NCI-H69 (cell line): ENCODE measurements around the gene HSD17B1.
A peak's percentile ranks its signal among the peaks of the same experiment; 100 is the strongest.
"Not testable (repeated sequence)": the region's sequence is repeated elsewhere in the genome, so short reads cannot be mapped to it uniquely, and the experiment has no call there.

Experiments
- DNase-seq: peaks from one replicate; lab custom pipeline; 2025; lab: John Stamatoyannopoulos, UW

HSD17B1 gene

GRCh38 chr17:42525221-42525620 lies 27.5 kb upstream of the HSD17B1 start:
- no peak for DNase-seq

- no peak for DNase-seq
Observed at GRCh38 chr17:42526031-42526444, 26.7 kb upstream of the HSD17B1 start.

DNA sequence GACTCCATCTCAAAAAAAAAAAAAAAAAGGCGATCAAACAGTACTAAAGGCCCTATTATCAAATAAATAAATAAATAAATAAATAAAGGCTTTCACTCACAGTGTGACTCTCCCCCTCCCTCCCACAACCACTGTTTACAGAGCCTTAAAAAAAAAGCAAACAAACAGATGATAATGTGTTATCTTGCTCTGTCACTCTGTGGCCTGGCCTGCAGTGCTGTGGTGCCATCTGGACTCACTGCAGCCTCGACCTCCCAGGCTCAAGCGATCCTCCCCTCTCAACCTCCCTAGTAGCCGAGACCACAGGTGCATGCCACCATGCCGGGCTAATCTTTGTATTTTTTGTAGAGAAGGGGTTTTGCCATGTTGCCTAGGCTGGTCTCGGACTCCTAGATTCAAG lies 24.8 kb upstream of the HSD17B1 start:
- no peak for DNase-seq

GRCh38 chr17:42529061-42529460 lies 23.7 kb upstream of the HSD17B1 start:
- no peak for DNase-seq

- DNase-seq: peak; percentile 95
Observed at GRCh38 chr17:42530952-42531454, 21.7 kb upstream of the HSD17B1 start.

GRCh38 chr17:42531455-42532354 lies 21.0 kb upstream of the HSD17B1 start:
- DNase-seq: peak; percentile 83

GRCh38 chr17:42535155-42536047 lies 17.3 kb upstream of the HSD17B1 start:
- peak; percentile 60 for DNase-seq

- peak; percentile 97 for DNase-seq
Observed at GRCh38 chr17:42536048-42536371, 16.7 kb upstream of the HSD17B1 start, which contains the start of gene NAGLU. NAGLU (plus strand) TSS chr17:42536241; CDS start chr17:42536273, 32 bp downstream.

- DNase-seq: peak; percentile 97
Observed at GRCh38 chr17:42536372-42537155, 16.2 kb upstream of the HSD17B1 start.

- DNase-seq: no peak
Observed at GRCh38 chr17:42537156-42537805, 15.4 kb upstream of the HSD17B1 start.

DNA sequence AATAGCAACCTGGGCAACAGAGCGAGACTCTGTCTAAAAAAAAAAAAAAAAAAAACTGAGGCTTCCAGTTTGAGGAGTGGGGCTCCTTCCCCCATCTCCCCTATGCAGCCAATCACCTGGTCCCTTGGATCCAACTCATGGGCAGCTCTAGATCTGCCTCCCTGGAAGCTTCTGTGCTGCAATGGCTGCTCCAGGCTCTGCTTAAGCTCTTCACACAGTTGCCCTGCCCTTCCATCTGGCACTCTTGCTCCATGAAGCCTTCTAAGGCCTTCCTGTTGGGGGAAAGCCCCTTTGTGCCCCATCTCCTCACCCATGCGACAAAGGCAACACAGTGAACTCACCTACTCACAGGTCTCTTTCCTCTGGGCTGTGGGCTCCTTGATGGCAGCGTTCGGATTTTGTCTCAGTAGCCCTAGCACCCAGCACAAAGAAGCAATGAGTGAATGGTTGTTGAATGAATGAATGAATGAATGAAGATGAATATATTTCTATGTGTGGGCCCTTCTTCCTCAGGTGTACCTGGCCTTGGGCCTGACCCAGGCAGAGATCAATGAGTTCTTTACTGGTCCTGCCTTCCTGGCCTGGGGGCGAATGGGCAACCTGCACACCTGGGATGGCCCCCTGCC lies 14.8 kb upstream of the HSD17B1 start:
- DNase-seq: peak; percentile 26

- no peak for DNase-seq
Observed at GRCh38 chr17:42538482-42538881, 14.2 kb upstream of the HSD17B1 start.

DNA sequence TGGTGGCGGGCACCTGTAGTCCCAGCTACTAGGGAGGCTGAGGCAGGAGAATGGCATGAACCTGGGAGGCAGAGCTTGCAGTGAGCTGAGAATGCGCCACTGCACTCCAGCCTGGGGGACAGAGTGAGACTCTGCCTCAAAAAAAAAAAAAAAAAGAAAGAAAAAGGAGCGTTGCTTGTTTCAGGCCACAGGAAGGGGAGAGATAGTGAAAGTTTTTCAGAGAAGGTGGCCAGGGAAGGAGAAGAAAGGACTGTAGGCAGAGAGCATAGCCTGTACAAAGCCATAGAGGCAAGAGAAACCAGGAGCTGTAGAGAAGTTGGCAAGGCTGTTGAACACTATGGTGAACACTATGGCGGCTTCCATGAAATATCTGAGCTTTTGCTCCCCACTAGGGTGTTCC lies 12.2 kb upstream of the HSD17B1 start:
- not testable (repeated sequence) for DNase-seq

DNA sequence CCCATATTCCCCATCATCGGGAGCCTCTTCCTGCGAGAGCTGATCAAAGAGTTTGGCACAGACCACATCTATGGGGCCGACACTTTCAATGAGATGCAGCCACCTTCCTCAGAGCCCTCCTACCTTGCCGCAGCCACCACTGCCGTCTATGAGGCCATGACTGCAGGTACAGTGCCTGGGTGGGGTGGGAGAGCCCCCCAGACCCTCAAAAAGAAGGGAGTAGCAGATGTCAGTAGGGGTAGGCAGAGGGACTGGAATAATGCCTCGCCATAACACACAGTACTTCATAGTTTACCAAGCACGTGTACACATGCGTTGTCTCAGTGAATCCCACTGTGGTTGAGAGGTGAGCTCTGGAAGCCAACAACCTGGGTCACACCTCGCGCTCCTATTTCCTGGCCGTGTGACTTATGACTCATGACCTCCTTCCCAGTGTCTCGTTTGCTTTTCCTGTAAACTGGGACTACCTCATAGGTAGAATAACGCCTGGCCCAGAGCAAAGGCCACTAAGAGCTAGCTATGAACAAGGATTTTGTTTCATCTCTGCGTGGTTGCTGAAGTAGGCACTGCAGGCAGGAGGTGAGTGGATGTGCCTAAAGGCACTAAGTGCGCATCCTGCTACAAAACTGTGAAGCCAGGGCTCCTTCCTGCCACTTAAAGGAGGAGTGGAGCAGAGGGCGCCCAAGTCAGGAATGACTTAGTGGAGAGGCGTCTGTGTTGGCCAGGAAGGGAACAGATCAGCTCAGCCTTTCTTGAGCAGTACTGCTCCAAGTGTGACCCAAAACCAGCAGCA lies 11.5 kb upstream of the HSD17B1 start:
- DNase-seq: peak; percentile 18

- no peak for DNase-seq
Observed at GRCh38 chr17:42543190-42544079, 9.3 kb upstream of the HSD17B1 start.

- no peak for DNase-seq
Observed at GRCh38 chr17:42544874-42545283, 7.8 kb upstream of the HSD17B1 start.

GRCh38 chr17:42545755-42546505 lies 6.8 kb upstream of the HSD17B1 start:
- DNase-seq: not testable (repeated sequence)

DNA sequence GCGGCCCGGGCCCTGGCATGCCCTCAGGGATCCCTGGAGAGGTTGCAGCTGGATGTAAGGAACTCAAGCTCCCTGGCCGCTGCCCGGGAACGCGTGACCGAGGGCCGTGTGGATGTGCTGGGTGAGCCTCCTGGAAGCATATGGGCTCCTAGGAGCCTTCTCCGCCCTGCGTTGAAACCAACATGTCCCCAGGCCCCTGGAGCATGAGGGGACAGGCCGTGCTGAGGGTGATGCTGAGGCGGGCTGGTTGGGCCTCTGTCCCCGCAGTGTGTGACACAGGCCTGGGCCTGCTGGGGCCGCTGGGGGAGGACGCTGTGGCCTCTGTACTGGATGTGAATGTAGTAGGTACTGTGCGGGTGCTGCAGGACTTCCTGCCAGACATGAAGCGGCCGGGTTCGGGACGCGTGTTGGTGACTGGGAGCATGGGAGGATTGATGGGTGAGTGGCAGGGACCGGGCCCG lies 5.7 kb upstream of the HSD17B1 start:
- no peak for DNase-seq
